ENCODE data around the gene PITPNM3. TPM values are rescaled to one million over a fixed set of nuclear protein-coding genes. Genes with fewer than 3 reads are reported as not detected.

PITPNM3 gene
- total RNA-seq, 1 donor from 2014 or later, result 1.4 TPM

DNA sequence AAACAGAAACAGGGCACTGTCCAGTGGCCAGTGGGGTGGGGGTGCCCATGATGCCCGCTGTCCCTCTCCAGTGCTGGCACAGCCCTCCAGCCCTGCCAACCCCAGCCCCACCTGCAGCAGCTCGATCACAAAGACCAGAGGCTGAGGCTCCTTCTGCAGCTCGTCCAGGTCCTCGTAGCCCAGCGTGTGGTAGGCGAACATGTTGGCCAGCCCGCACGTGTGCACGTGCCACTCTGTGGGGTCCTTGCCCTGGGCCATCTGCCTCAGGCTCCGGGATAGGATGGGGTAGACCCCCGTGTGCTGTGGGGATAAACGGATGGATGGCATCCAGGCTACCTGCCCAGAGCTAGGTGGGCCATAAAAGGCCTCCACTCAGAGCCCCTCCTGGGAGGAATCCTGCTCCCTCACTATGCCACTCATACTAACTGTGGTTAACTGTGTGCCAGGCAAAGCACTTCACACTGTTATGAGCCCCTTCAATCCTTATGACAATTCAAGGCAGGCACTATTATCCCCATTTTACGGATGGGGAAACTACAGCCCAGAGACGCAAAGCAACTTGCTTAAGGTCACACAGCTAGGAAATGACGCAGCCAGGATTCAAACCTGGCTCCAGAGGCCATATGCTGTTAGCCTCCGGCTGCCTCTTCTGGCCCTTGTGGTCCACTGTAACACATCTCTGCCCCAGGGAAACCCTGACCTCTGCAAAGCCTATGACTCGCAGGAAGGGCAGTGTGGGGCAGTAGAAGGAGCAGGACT lies 128.0 kb downstream of the PITPNM3 start:
- Mint-ChIP-seq H3K9me3 (peaks cover 9% of the 10 kb centered on the region), H3K36me3 (ENCODE audit: low read depth) (peaks cover 6% of the 10 kb centered on the region), H3K4me3 (no peak overlapping the region), H3K4me1 (peaks cover 10% of the 10 kb centered on the region), H3K27me3 (ENCODE audit: low read depth) (no peaks in the 10 kb centered on the region), H3K27ac (ENCODE audit: unreplicated experiment) (no peak overlapping the region)
- no peak for DNase-seq (ENCODE audit: low read depth, low spot score)
- no peak for TF ChIP-seq CTCF (conservative IDR thresholded peaks at IDR 0.05)

GRCh38 chr17:6427279-6427781 lies 129.0 kb downstream of the PITPNM3 start:
- H3K4me3 Mint-ChIP-seq, result no peak overlapping the region
- H3K9me3 Mint-ChIP-seq, result peaks cover 9% of the 10 kb centered on the region
- H3K27ac Mint-ChIP-seq (ENCODE audit: unreplicated experiment), result no peak overlapping the region
- no peak for DNase-seq (ENCODE audit: low read depth, low spot score)
- no peaks in the 10 kb centered on the region for H3K27me3 Mint-ChIP-seq (ENCODE audit: low read depth)
- peaks cover 10% of the 10 kb centered on the region for H3K4me1 Mint-ChIP-seq
- peaks cover 6% of the 10 kb centered on the region for H3K36me3 Mint-ChIP-seq (ENCODE audit: low read depth)
- no peak for TF ChIP-seq CTCF (conservative IDR thresholded peaks at IDR 0.05)

- no peak for DNase-seq (ENCODE audit: low read depth, low spot score)
- Mint-ChIP-seq H3K27me3 (ENCODE audit: low read depth) (no peaks in the 10 kb centered on the region), H3K4me1 (peaks cover 13% of the 10 kb centered on the region), H3K27ac (ENCODE audit: unreplicated experiment) (no peak overlapping the region), H3K4me3 (no peak overlapping the region), H3K36me3 (ENCODE audit: low read depth) (peaks cover 6% of the 10 kb centered on the region), H3K9me3 (peaks cover 7% of the 10 kb centered on the region)
- no peak for TF ChIP-seq CTCF (conservative IDR thresholded peaks at IDR 0.05)
Observed at GRCh38 chr17:6426356-6427101, 129.8 kb downstream of the PITPNM3 start.

DNA sequence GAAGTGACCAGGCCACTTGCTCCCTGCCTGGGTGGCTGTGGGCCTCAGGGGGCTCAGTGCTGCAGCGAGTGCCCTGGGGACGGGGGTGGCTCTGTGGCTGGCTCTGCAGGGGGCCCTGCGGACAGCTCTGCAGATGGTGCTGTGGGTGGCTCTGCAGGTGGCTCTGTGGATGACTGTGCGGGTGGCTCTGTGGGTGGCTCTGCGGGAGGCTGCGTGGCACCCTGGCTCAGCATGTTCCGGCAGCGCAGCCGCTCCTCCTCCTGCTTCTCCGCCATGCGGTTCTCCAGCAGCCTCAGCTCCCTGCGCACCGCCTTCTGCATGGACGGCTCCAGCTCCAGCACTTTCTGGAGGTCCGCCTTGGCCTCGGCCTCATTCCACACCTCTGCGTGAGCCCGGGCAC lies 130.9 kb downstream of the PITPNM3 start:
- peaks cover 13% of the 10 kb centered on the region for H3K4me1 Mint-ChIP-seq
- H3K27ac Mint-ChIP-seq (ENCODE audit: unreplicated experiment), result no peak overlapping the region
- peaks cover 3% of the 10 kb centered on the region for H3K36me3 Mint-ChIP-seq (ENCODE audit: low read depth)
- peaks cover 4% of the 10 kb centered on the region for H3K9me3 Mint-ChIP-seq
- no peak for TF ChIP-seq CTCF (conservative IDR thresholded peaks at IDR 0.05)
- H3K27me3 Mint-ChIP-seq (ENCODE audit: low read depth), result no peaks in the 10 kb centered on the region
- no peak overlapping the region for H3K4me3 Mint-ChIP-seq
- no peak for DNase-seq (ENCODE audit: low read depth, low spot score)

- H3K27ac Mint-ChIP-seq (ENCODE audit: unreplicated experiment), result peak overlapping the region; percentile 53
- H3K27me3 Mint-ChIP-seq (ENCODE audit: low read depth), result no peaks in the 10 kb centered on the region
- TF ChIP-seq CTCF (conservative IDR thresholded peaks at IDR 0.05), result no peak
- H3K4me1 Mint-ChIP-seq, result peaks cover 8% of the 10 kb centered on the region
- H3K9me3 Mint-ChIP-seq, result no peaks in the 10 kb centered on the region
- no peaks in the 10 kb centered on the region for H3K36me3 Mint-ChIP-seq (ENCODE audit: low read depth)
- H3K4me3 Mint-ChIP-seq, result no peak overlapping the region
- DNase-seq (ENCODE audit: low read depth, low spot score), result no peak
Observed at GRCh38 chr17:6423931-6424330, 132.4 kb downstream of the PITPNM3 start.

Data from neural crest cell (in vitro differentiated cells).